Neural cell (in vitro differentiated cells): ENCODE results near the gene MED29. TPM values are rescaled to one million over a fixed set of nuclear protein-coding genes. Genes with fewer than 3 reads are reported as not detected.

Source experiments
- H2AFZ ChIP-seq: fragments of 200-600, 300-800 bp; sonication (generic), shearing (Covaris generic); 2 replicates; pipeline ENCODE4 v1.6.0; 2014; ENCODE audit warnings: low read depth, mild to moderate bottlenecking, antibody characterized with exemption, low read length, moderate library complexity
- H3F3A ChIP-seq: fragments of 200-600 bp; shearing (Covaris generic); 2 replicates; pipeline ENCODE4 v1.6.1; 2016; ENCODE audit warnings: mild to moderate bottlenecking, moderate library complexity, mixed read lengths, antibody characterized with exemption, low read length; ENCODE audit not compliant: insufficient read depth, poor library complexity, severe bottlenecking
- H3K27ac ChIP-seq: fragments of 200-600, 300-800 bp; sonication (generic), shearing (Covaris generic); 2 replicates; pipeline ENCODE4 v1.5.1; 2014; ENCODE audit warnings: mild to moderate bottlenecking, low read length, moderate library complexity
- H3K27me3 ChIP-seq: fragments of 300-800, 200-600 bp; sonication (generic), shearing (Covaris generic); 2 replicates; pipeline ENCODE4 v1.6.0; 2014; ENCODE audit warnings: mild to moderate bottlenecking, low read depth, low read length, moderate library complexity; ENCODE audit not compliant: insufficient read depth
- H3K36me3 ChIP-seq: fragments of 300-800, 200-600 bp; sonication (generic), shearing (Covaris generic); 2 replicates; pipeline ENCODE4 v1.5.1; 2014; ENCODE audit warnings: mild to moderate bottlenecking, antibody characterized with exemption, low read length, moderate library complexity; ENCODE audit not compliant: insufficient read depth
- H3K4me2 ChIP-seq: fragments of 300-800, 200-600 bp; sonication (generic), shearing (Covaris generic); 2 replicates; pipeline ENCODE4 v1.6.0; 2014; ENCODE audit warnings: mild to moderate bottlenecking, low read length
- H3K4me3 ChIP-seq: fragments of 300-800, 200-600 bp; sonication (generic), shearing (Covaris generic); 2 replicates; pipeline ENCODE4 v1.5.1; 2014; ENCODE audit warnings: mild to moderate bottlenecking, low read length, moderate library complexity
- H3K79me2 ChIP-seq: fragments of 200-600 bp; shearing (Covaris generic); replicated peaks from 2 replicates; pipeline ENCODE4 v1.6.0; 2014; ENCODE audit warnings: mild to moderate bottlenecking, low read length, moderate library complexity; ENCODE audit not compliant: insufficient read depth
- H3K9ac ChIP-seq: fragments of 300-800, 200-600 bp; sonication (generic), shearing (Covaris generic); 2 replicates; pipeline ENCODE4 v1.6.1; 2016; ENCODE audit warnings: mild to moderate bottlenecking, low read length, mixed read lengths
- H3K9me2 ChIP-seq: fragments of 200-600 bp; shearing (Covaris generic); 2 replicates; pipeline ENCODE4 v1.6.1; 2016; ENCODE audit warnings: mild to moderate bottlenecking, low read length, mixed read lengths; ENCODE audit not compliant: insufficient read depth
- H3K9me3 ChIP-seq: fragments of 200-600, 300-800 bp; sonication (generic), shearing (Covaris generic); 2 replicates; pipeline ENCODE4 v1.6.1; 2016; ENCODE audit warnings: mild to moderate bottlenecking, mixed run types, low read length, moderate library complexity, mixed read lengths
- H4K20me1 ChIP-seq: fragments of 200-600 bp; shearing (Covaris generic); 2 replicates; pipeline ENCODE4 v1.6.1; 2016; ENCODE audit warnings: mild to moderate bottlenecking, mixed run types; ENCODE audit not compliant: insufficient read depth
- EP300 ChIP-seq: fragments of 450-650 bp; conservative IDR thresholded peaks from 2 replicates; pipeline ENCODE4 v1.6.1; 2014; ENCODE audit warnings: antibody characterized with exemption, mild to moderate bottlenecking, moderate library complexity; ENCODE audit not compliant: poor library complexity, severe bottlenecking
- EZH2 ChIP-seq: fragments of 200-600, 300-800 bp; shearing (Covaris generic), sonication (generic); IDR thresholded peaks from 2 replicates; pipeline ENCODE4 v1.6.1; 2014; ENCODE audit warnings: antibody characterized with exemption, low read length, borderline replicate concordance, mild to moderate bottlenecking; ENCODE audit not compliant: insufficient read depth, poor library complexity, severe bottlenecking
- MXI1 ChIP-seq: fragments of 450-650 bp; conservative IDR thresholded peaks from 2 replicates; pipeline ENCODE4 v1.6.1; 2014; ENCODE audit warnings: antibody characterized with exemption, mild to moderate bottlenecking; ENCODE audit not compliant: poor library complexity, severe bottlenecking
- POLR2AphosphoS5 ChIP-seq: IDR thresholded peaks from 2 replicates; pipeline ENCODE4 v1.6.1; 2012
- RAD21 ChIP-seq: fragments of 450-650 bp; conservative IDR thresholded peaks from 2 replicates; pipeline ENCODE4 v1.6.1; 2014; ENCODE audit warnings: antibody characterized with exemption, mild to moderate bottlenecking, moderate library complexity
- REST ChIP-seq: IDR thresholded peaks from 2 replicates; pipeline ENCODE4 v1.6.1; 2012; ENCODE audit warnings: borderline replicate concordance
- SMC3 ChIP-seq: fragments of 450-650 bp; conservative IDR thresholded peaks from 2 replicates; pipeline ENCODE4 v1.6.1; 2014; ENCODE audit warnings: antibody characterized with exemption, mild to moderate bottlenecking, moderate library complexity; ENCODE audit not compliant: poor library complexity
- TAF1 ChIP-seq: IDR thresholded peaks from 2 replicates; pipeline ENCODE4 v1.6.1; 2012; ENCODE audit warnings: low read depth
- polyA minus RNA-seq: library from RNA; depleted of rRNA, polyadenylated mRNA; stranded (reverse); fragments of >200 nt; gene quantifications from 2 replicates; pipeline ENCODE4 v1.2.3, GENCODE V29; 2014
- polyA plus RNA-seq: library from polyadenylated mRNA; depleted of rRNA; stranded (reverse); fragments of >200 nt; gene quantifications from 2 replicates; pipeline ENCODE4 v1.2.3, GENCODE V29; 2014
- TF ChIP-seq, protein P1 (sequence below): fragments of 450-650 bp; IDR thresholded peaks from 2 replicates; pipeline ENCODE4 v1.5.1; 2014; ENCODE audit warnings: antibody characterized with exemption, mild to moderate bottlenecking, moderate library complexity; ENCODE audit not compliant: poor library complexity, severe bottlenecking

The MED29 gene
- polyA plus RNA-seq = 39.5 and 52.1 TPM in 2 replicates
- polyA minus RNA-seq = 23.4 and 28.2 TPM in 2 replicates

DNA sequence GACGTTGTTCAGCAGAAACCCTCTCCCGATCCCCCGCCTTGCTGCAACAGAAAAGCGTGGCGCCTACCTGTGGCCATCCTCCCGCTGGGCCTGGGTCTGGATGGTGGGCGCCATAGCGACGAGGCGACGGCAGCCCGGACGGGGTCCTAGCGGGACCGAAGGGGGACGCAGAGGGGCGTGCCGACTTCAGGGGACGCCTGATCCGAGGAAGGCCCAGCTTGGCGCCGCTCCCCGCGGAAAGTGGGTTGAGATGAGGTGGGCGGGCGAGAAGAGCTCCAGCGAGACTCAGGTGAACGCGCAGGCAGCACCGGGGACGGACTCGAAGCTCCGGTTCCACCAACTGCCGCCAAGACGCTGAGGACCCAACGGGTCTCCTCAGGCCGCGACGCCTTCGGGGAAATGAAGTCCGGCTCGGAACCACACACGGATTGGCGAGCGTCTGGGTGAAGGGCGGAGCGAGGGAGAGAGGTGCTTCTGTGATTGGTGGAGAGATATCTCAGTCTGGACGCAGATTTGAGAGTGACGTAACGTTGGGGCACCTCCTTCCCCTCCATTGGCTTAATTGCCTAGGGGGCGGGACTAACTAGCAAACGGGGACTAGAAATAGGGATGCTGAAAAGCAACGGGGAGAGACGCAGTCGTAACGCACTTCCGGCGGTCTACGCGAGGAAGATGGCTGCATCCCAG is at the start of gene MED29, which contains the start of gene PAF1:
Gene MED29 (plus strand): TSS at position 628 of the 687 bp plus-strand sequence. CDS start 45 bp downstream, at position 673.
Gene PAF1 (minus strand): TSS at position 356 of the 687 bp plus-strand sequence. CDS start 242 bp downstream, at position 114.
- no peaks in the 10 kb centered on the region for H4K20me1 ChIP-seq
- no peaks in the 10 kb centered on the region for H3F3A ChIP-seq
- H3K36me3 ChIP-seq = no peaks in the 10 kb centered on the region
- peak within 1 kb of the TSS; percentile 54 for H2AFZ ChIP-seq
- H3K9ac ChIP-seq = peak within 1 kb of the TSS; percentile 94
- H3K9me2 ChIP-seq = no peaks in the 10 kb centered on the region
- peaks cover 23% of the 10 kb centered on the region for H3K79me2 ChIP-seq
- no peaks in the 10 kb centered on the region for H3K9me3 ChIP-seq
- peak within 1 kb of the TSS; percentile 95 for H3K4me3 ChIP-seq
- TF ChIP-seq, protein P1, sequence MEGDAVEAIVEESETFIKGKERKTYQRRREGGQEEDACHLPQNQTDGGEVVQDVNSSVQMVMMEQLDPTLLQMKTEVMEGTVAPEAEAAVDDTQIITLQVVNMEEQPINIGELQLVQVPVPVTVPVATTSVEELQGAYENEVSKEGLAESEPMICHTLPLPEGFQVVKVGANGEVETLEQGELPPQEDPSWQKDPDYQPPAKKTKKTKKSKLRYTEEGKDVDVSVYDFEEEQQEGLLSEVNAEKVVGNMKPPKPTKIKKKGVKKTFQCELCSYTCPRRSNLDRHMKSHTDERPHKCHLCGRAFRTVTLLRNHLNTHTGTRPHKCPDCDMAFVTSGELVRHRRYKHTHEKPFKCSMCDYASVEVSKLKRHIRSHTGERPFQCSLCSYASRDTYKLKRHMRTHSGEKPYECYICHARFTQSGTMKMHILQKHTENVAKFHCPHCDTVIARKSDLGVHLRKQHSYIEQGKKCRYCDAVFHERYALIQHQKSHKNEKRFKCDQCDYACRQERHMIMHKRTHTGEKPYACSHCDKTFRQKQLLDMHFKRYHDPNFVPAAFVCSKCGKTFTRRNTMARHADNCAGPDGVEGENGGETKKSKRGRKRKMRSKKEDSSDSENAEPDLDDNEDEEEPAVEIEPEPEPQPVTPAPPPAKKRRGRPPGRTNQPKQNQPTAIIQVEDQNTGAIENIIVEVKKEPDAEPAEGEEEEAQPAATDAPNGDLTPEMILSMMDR = peak; percentile 73
- TF ChIP-seq REST (no peak), TAF1 (peak; percentile 94), SMC3 (peak; percentile 68), POLR2AphosphoS5 (peak; percentile 89), MXI1 (peak; percentile 84), EZH2 (no peak), RAD21 (peak; percentile 46), EP300 (peak; percentile 77)
- peak within 1 kb of the TSS; percentile 97 for H3K4me2 ChIP-seq
- H3K27ac ChIP-seq = peak within 1 kb of the TSS; percentile 96
- no peaks in the 10 kb centered on the region for H3K27me3 ChIP-seq

DNA sequence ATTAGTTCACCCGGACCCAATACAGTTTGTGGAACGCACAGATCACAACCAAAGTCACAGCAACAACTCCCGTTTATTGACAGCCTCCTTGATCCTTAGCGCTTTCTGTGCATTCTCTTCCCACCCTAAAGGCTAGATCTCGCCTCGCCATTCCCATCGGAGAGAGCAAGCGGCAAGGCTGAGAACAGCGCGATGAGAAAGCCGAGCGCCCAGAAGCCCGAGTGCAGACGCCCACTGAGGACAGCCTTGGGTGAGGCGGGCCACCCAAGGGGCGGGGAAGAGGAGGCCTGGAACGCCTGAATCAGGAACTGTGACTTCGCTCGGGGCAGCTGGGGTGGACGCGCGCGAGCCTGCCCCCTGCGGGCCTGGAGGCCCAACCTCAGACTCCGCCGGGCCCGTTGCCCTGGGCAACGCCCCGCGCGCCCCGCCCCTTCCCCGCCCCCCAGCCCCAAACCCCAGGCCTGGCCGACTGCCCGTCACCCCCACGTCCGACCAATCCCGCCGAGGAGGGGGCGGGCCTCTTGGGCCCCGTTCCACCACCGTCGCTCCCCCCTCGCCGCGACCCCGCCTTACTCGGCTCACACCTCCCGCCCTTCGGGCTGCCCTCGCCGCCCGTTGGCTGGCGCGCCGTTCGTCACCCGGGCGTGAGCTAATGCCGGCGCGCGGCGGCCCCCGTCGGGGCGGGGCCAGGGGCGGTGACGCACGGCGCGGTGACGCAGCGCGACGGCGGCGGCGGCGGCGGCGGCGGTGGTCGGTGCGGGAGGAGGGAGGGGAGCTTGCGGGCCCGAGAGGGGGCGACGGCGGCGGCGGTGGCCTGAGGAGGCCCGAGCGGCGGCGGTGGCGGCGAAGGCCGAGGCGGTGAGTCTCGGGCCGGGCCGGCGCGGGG is 49.2 kb upstream of the MED29 start, which contains the start of gene SAMD4B:
Gene SAMD4B (plus strand): TSS at position 703 of the 886 bp plus-strand sequence. CDS start 14,473 bp downstream, outside the sequence.
- TF ChIP-seq SMC3 = peak; percentile 70
- peak; percentile 87 for TF ChIP-seq TAF1
- TF ChIP-seq, protein P1 = peak; percentile 85
- TF ChIP-seq POLR2AphosphoS5 = peak; percentile 91
- TF ChIP-seq EZH2 = no peak
- TF ChIP-seq RAD21 = peak; percentile 59
- TF ChIP-seq MXI1 = peak; percentile 71
- peak; percentile 88 for TF ChIP-seq REST
- no peak for TF ChIP-seq EP300
- Histone ChIP-seq H3K9me2 (no peaks in the 10 kb centered on the region), H3K79me2 (peaks cover 43% of the 10 kb centered on the region)

More for the DNA sequence above, 49.2 kb upstream of the MED29 start, which contains the start of gene SAMD4B:
- Histone ChIP-seq H3K4me3 (peak within 1 kb of the TSS; percentile 99), H4K20me1 (no peaks in the 10 kb centered on the region), H3K36me3 (no peaks in the 10 kb centered on the region), H3K9ac (peak within 1 kb of the TSS; percentile 94), H3K27ac (peak within 1 kb of the TSS; percentile 91), H3K4me2 (peak within 1 kb of the TSS; percentile 76), H3K27me3 (no peaks in the 10 kb centered on the region), H3F3A (peaks cover 5% of the 10 kb centered on the region), H2AFZ (peak within 1 kb of the TSS; percentile 99), H3K9me3 (no peaks in the 10 kb centered on the region)
